Peyer's patch (tissue), 4 donors: ENCODE measurements around the gene PARD3B.

Experiments
- CTCF ChIP-seq, 6 experiments: fragments of 450-650 bp in 4 of 6; fragments of 200-600 bp in 2 of 6; sonication (generic) in 1 of 6; IDR thresholded peaks; one replicate each; pipeline ENCODE4 v1.5.1; 2017 to 2019; ENCODE audit warnings: antibody characterized with exemption in 6 of 6, mild to moderate bottlenecking in 3 of 6, moderate library complexity in 1 of 6
- POLR2A ChIP-seq, 2 donors: fragments of 450-650 bp; IDR thresholded peaks; one replicate each; pipeline ENCODE4 v1.5.1; 2017; ENCODE audit warnings: antibody characterized with exemption in 2 of 2, mild to moderate bottlenecking in 2 of 2, moderate library complexity in 2 of 2

GRCh38 chr2:205411558-205411957 is 866.3 kb downstream of the PARD3B start:
- TF ChIP-seq CTCF (IDR thresholded peaks at IDR 0.05) (no peak), POLR2A (IDR thresholded peaks at IDR 0.05) (no peak)
